Spleen (tissue), 11 donors: ENCODE results near the gene LGI4. TPM values are rescaled to one million over a fixed set of nuclear protein-coding genes. Genes with fewer than 3 reads are reported as not detected.
A peak's percentile ranks its signal among the peaks of the same experiment; 100 is the strongest.

Experiments used
- DNase-seq: peaks from one replicate; pipeline ENCODE4 v3.0.0-alpha.2; 2020
- H3K27ac ChIP-seq, 8 donors: fragments of 200-600 bp; sonication (generic) in 7 of 8; 1 replicate in 4 of 8; 2 replicates in 4 of 8; pipeline versions ENCODE4 v1.5.0 to v1.8.0; 2016 to 2021; ENCODE audit warnings: inconsistent platforms in 4 of 8, mild to moderate bottlenecking in 4 of 8, moderate library complexity in 1 of 8
- H3K27me3 ChIP-seq, 7 donors: fragments of 200-600 bp; sonication (generic) in 6 of 7; replicated peaks in 1 of 7; 1 replicate in 4 of 7; 2 replicates in 3 of 7; pipeline versions ENCODE4 v1.5.0 to v1.8.0; 2016 to 2021; ENCODE audit warnings: inconsistent platforms in 3 of 7, mild to moderate bottlenecking in 1 of 7
- H3K36me3 ChIP-seq, 6 donors: fragments of 200-600 bp; sonication (generic) in 5 of 6; 1 replicate in 4 of 6; 2 replicates in 2 of 6; pipeline versions ENCODE4 v1.5.0 to v1.8.0; 2016 to 2021; ENCODE audit warnings: inconsistent platforms in 2 of 6
- H3K4me1 ChIP-seq, 6 donors: fragments of 200-600 bp; sonication (generic) in 5 of 6; 1 replicate in 3 of 6; 2 replicates in 3 of 6; pipeline versions ENCODE4 v1.5.0 to v1.8.0; 2016 to 2021; ENCODE audit warnings: inconsistent platforms in 3 of 6
- H3K4me3 ChIP-seq, 8 donors: fragments of 200-600 bp; sonication (generic) in 7 of 8; 1 replicate in 4 of 8; 2 replicates in 4 of 8; pipeline versions ENCODE4 v1.5.0 to v1.8.0; 2016 to 2021; ENCODE audit warnings: inconsistent platforms in 4 of 8, mild to moderate bottlenecking in 4 of 8, moderate library complexity in 2 of 8
- H3K9me3 ChIP-seq, 8 donors: fragments of 200-600 bp; sonication (generic) in 7 of 8; 1 replicate in 4 of 8; 2 replicates in 4 of 8; pipeline versions ENCODE4 v1.5.0 to v1.8.0; 2016 to 2021; ENCODE audit warnings: inconsistent platforms in 4 of 8
- POLR2A ChIP-seq, 3 donors: fragments of 450-650 bp; IDR thresholded peaks; one replicate each; pipeline ENCODE4 v1.5.1; 2017; ENCODE audit warnings: antibody characterized with exemption in 3 of 3, mild to moderate bottlenecking in 1 of 3
- POLR2AphosphoS5 ChIP-seq, 3 donors: sonication (generic); formaldehyde crosslinking; IDR thresholded peaks; one replicate each; pipeline ENCODE4 v1.5.1; 2017; ENCODE audit warnings: antibody characterized with exemption in 3 of 3
- WGBS, 5 donors: extraction: QIAGEN DNeasy Blood & Tissue Kit in 3 of 5; methylation state at CpG; one replicate each; pipeline versions ENCODE4 v1.1.5 to v1.1.7; 2013 to 2018; 5-methylcytosine and 5-hydroxymethylcytosine counted together
- intact Hi-C: fragments of 100-400 bp; cut with DNase I; formaldehyde crosslinking; loops from one replicate; pipeline ENCODE4 v1.15.0; 2023; ENCODE audit warnings: low total_unique reads
- polyA plus RNA-seq, 3 donors: library from polyadenylated mRNA; stranded (reverse); fragments of 200-250 nt; gene quantifications; one replicate each; pipeline ENCODE4 v1.2.1, GENCODE V29; 2013
- total RNA-seq, 7 donors: library from RNA; depleted of rRNA in 3 of 7; stranded (reverse); fragments of >200 nt in 3 of 7; fragmentation: NEBNext Ultra II Directional in 4 of 7; extraction: Animal tissue kit (Norgen Biotek cat#: 25700) in 4 of 7; gene quantifications; one replicate each; pipeline versions ENCODE4 v1.1.0 to v1.2.1, GENCODE V29; 2016 to 2021
- TF ChIP-seq, protein P1 (sequence below), 11 experiments: fragments of 200-600 bp in 7 of 11; fragments of 450-650 bp in 4 of 11; sonication (generic) in 4 of 11; IDR thresholded peaks in 8 of 11; conservative IDR thresholded peaks in 3 of 11; 1 replicate in 7 of 11; 2 replicates in 4 of 11; pipeline versions ENCODE4 v1.4.0 to v1.8.0; 2016 to 2021; ENCODE audit warnings: antibody characterized with exemption in 11 of 11, inconsistent platforms in 4 of 11, mild to moderate bottlenecking in 1 of 11
- donor health status: healthy with polysubstance abuse.
- donor health status: DM: no; HTN: no; CAD: no; lungs with moderate emphysema.
- donor health status: DM: no; HTN: no; CAD: no.
- donor health status: Bipolar disorder and iron deficiency.
- donor health status: healthy.
- donor health status: DM: no; HTN: no; CAD: no.
- donor health status: DM: yes; HTN: yes; CAD: no.

Gene LGI4
- total and polyA plus RNA-seq, 10 donors = 0.68 to 9.7 (median 1.6) TPM; not detected in 1

DNA sequence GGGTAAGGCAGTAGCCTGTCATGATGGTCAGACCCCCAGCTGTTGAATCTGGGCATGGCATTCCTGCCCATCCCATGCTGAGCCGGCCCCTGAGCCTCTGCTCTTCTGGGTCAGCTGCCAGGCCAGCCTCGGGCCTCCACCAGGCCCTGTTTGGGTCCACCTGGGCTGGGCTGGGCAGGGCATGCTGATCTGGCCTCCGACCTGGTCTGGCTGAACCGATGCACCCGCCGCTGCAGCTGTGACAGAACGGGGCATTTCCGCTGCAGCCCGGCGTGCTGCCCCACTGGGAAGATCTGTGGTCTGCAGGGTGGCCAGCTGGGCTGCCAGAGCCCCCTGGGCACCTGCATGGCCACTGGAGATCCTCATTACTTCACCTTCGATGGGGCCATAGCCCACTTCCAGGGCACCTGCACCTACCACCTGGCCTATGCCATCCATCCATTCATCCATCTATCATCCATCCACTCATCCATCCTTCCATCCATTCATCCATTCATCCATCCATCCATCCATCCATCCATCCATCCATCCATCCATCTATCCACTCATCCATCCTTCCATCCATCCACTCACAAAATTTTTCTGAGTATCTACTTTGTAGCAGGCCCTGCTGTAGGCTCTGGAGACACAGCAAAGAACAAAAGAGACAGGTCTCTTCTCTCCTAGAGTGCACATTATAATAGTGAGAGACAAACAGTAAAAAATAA lies 40.8 kb downstream of the LGI4 start:
- no peak for DNase-seq
- WGBS, 5 donors = 81 to 100% (median 86%) methylated on average over 1 to 11 of the region's 11 CpGs
- intact Hi-C loops = loop anchor here (5.0 kb wide), 1 partner anchor 122 kb away; no protein-coding TSS in a partner anchor
- H3K27me3 ChIP-seq = peaks cover 0 to 18% (median 4%) of the 10 kb centered on the region in 7 donors
- H3K4me3 ChIP-seq = no peak overlapping the region
- peaks cover 0 to 14% (median 12%) of the 10 kb centered on the region in 6 donors for H3K4me1 ChIP-seq
- no peak overlapping the region for H3K27ac ChIP-seq
- H3K36me3 ChIP-seq = no peaks in the 10 kb centered on the region
- TF ChIP-seq POLR2AphosphoS5 (IDR thresholded peaks at IDR 0.05) (no peak), POLR2A (IDR thresholded peaks at IDR 0.05) (no peak)
- TF ChIP-seq, protein P1, sequence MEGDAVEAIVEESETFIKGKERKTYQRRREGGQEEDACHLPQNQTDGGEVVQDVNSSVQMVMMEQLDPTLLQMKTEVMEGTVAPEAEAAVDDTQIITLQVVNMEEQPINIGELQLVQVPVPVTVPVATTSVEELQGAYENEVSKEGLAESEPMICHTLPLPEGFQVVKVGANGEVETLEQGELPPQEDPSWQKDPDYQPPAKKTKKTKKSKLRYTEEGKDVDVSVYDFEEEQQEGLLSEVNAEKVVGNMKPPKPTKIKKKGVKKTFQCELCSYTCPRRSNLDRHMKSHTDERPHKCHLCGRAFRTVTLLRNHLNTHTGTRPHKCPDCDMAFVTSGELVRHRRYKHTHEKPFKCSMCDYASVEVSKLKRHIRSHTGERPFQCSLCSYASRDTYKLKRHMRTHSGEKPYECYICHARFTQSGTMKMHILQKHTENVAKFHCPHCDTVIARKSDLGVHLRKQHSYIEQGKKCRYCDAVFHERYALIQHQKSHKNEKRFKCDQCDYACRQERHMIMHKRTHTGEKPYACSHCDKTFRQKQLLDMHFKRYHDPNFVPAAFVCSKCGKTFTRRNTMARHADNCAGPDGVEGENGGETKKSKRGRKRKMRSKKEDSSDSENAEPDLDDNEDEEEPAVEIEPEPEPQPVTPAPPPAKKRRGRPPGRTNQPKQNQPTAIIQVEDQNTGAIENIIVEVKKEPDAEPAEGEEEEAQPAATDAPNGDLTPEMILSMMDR (IDR thresholded peaks at IDR 0.05 in 8 of 11, conservative IDR thresholded peaks at IDR 0.05 in 3 of 11) = no peak
- no peaks in the 10 kb centered on the region for H3K9me3 ChIP-seq

DNA sequence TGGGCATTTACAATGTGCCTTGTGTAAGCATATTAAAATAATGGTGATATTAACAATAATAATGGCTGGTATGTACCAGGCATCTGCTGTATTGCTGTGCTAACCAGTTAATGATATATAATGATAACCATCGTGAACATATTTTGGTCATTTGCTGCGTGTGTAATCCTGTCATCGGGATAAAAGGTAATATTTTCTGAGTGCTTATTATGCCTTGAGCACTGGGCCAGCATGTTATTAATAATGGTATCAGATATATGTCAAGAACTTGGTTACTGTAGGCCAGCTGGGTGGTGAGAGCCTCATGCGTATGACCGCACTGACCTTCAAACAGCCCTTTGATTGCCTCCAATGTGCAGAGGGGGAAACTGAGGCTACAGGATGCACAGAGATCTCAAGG lies 41.4 kb downstream of the LGI4 start:
- Histone ChIP-seq H3K9me3 (no peaks in the 10 kb centered on the region), H3K4me3 (no peak overlapping the region), H3K27ac (no peak overlapping the region), H3K27me3 (peaks cover 0 to 18% (median 4%) of the 10 kb centered on the region in 7 donors), H3K36me3 (no peaks in the 10 kb centered on the region), H3K4me1 (peaks cover 0 to 20% (median 12%) of the 10 kb centered on the region in 6 donors)
- 94 to 95% (median 95%) methylated on average over 5 of the region's 5 CpGs for WGBS, 5 donors
- DNase-seq = no peak
- intact Hi-C loops = loop anchor here (5.0 kb wide), 1 partner anchor 121 kb away; no protein-coding TSS in a partner anchor
- no peak for TF ChIP-seq POLR2AphosphoS5 (IDR thresholded peaks at IDR 0.05)
- TF ChIP-seq, protein P1 (IDR thresholded peaks at IDR 0.05 in 8 of 11, conservative IDR thresholded peaks at IDR 0.05 in 3 of 11) = no peak
- no peak for TF ChIP-seq POLR2A (IDR thresholded peaks at IDR 0.05)

DNA sequence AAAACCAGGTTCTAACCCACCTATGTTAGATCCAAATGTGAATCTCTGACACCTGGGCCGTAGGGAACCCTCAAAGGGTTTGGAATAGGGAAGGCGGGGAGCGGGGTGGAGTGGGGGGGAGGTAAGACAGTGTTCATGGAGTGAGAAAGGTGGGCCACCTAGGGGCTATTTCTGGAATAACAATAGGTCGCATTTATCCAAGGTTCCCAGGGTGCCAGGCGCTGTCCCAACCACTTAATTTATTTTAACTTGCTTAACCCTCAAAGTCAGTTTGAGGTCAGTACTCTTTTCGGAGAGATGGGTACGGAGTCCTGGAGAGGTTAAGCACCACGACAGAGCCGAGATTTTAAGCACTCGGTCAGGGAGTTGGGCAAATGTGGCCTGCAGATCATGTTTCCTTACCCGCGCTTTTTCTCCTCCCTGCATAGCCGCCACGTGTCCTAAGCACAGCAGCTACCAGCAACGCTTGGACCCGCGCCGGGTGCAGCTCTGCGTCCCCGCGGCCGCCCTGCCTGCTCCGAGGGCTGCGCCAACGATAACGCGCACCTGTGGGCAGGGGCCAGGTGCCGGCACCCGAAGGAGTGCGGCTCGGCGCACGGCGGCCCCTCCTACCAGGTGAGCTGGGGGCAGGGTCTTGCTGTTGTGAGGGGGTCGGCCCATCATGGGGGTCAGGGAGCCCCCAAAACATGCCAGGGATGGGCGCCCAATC lies 44.2 kb downstream of the LGI4 start:
- Histone ChIP-seq H3K4me1 (peaks cover 7 to 46% (median 24%) of the 10 kb centered on the region in 6 donors), H3K9me3 (no peaks in the 10 kb centered on the region), H3K27me3 (peaks cover 0 to 18% (median 4%) of the 10 kb centered on the region in 7 donors), H3K36me3 (no peaks in the 10 kb centered on the region), H3K27ac (no peak overlapping the region), H3K4me3 (peak overlapping the region in 1 of 8 donors; percentile 35)
- intact Hi-C loops = loop anchor here (5.0 kb wide), 1 partner anchor 118 kb away; no protein-coding TSS in a partner anchor
- 10 to 18% (median 13%) methylated on average over 35 to 36 of the region's 36 CpGs for WGBS, 5 donors
- DNase-seq = no peak
- TF ChIP-seq, protein P1 (IDR thresholded peaks at IDR 0.05 in 8 of 11, conservative IDR thresholded peaks at IDR 0.05 in 3 of 11) = peak; percentile 30 to 78 (median 66)
- no peak for TF ChIP-seq POLR2AphosphoS5 (IDR thresholded peaks at IDR 0.05)
- no peak for TF ChIP-seq POLR2A (IDR thresholded peaks at IDR 0.05)

- WGBS, 5 donors = 35 to 47% (median 42%) methylated on average over 9 of the region's 9 CpGs
Measured at GRCh38 chr19:35090160-35090505, 44.7 kb downstream of the LGI4 start.

More at GRCh38 chr19:35090160-35090505, 44.7 kb downstream of the LGI4 start:
- peaks cover 0 to 18% (median 4%) of the 10 kb centered on the region in 7 donors for H3K27me3 ChIP-seq
- DNase-seq = no peak
- H3K4me1 ChIP-seq = peaks cover 9 to 51% (median 29%) of the 10 kb centered on the region in 6 donors
- no peaks in the 10 kb centered on the region for H3K36me3 ChIP-seq
- intact Hi-C loops = loop anchor here (5.0 kb wide), 1 partner anchor 118 kb away; no protein-coding TSS in a partner anchor
- H3K27ac ChIP-seq = no peak overlapping the region
- TF ChIP-seq, protein P1 (IDR thresholded peaks at IDR 0.05 in 8 of 11, conservative IDR thresholded peaks at IDR 0.05 in 3 of 11) = no peak
- TF ChIP-seq POLR2AphosphoS5 (IDR thresholded peaks at IDR 0.05) = no peak
- TF ChIP-seq POLR2A (IDR thresholded peaks at IDR 0.05) = no peak
- peak overlapping the region in 1 of 8 donors; percentile 35 for H3K4me3 ChIP-seq
- no peaks in the 10 kb centered on the region for H3K9me3 ChIP-seq
